Gastrocnemius medialis (tissue), 4 donors: ENCODE data around the gene HMCN2. TPM values are rescaled to one million over a fixed set of nuclear protein-coding genes. Genes with fewer than 3 reads are reported as not detected.
"Not testable (repeated sequence)": the region's sequence is repeated elsewhere in the genome, so short reads cannot be mapped to it uniquely, and the experiment has no call there.

ENCODE experiments used
- ATAC-seq, 2 donors: fragments of 150-250 bp; one replicate each; pipeline ENCODE4 v1.9.1; 2016
- DNase-seq, 2 donors: peaks; one replicate each; pipeline ENCODE4 v3.0.0-alpha.2; 2019
- H3K27ac ChIP-seq, 4 donors: fragments of 200-600 bp; sonication (generic); 1 replicate in 1 of 4; 2 replicates in 3 of 4; pipeline ENCODE4 v1.5.1; 2016 to 2018; ENCODE audit warnings: mild to moderate bottlenecking in 2 of 4, moderate library complexity in 1 of 4
- H3K27me3 ChIP-seq, 3 donors: fragments of 200-600 bp; sonication (generic) in 2 of 3; 1 replicate in 1 of 3; 2 replicates in 2 of 3; pipeline versions ENCODE4 v1.5.1 to v1.6.0; 2016 to 2019; ENCODE audit warnings: mild to moderate bottlenecking in 1 of 3, moderate library complexity in 1 of 3
- H3K36me3 ChIP-seq, 2 donors: fragments of 200-600 bp; sonication (generic) in 1 of 2; one replicate each; pipeline ENCODE4 v1.5.1; 2017 to 2018
- H3K4me1 ChIP-seq, 2 donors: fragments of 200-600 bp; sonication (generic) in 1 of 2; one replicate each; pipeline ENCODE4 v1.5.1; 2016 to 2017; ENCODE audit warnings: mild to moderate bottlenecking in 2 of 2
- H3K4me3 ChIP-seq, 4 donors: fragments of 200-600 bp; sonication (generic) in 3 of 4; 1 replicate in 1 of 4; 2 replicates in 3 of 4; pipeline ENCODE4 v1.5.1; 2016 to 2019; ENCODE audit warnings: mild to moderate bottlenecking in 2 of 4
- H3K9me3 ChIP-seq, 3 donors: fragments of 200-600 bp; sonication (generic) in 2 of 3; 1 replicate in 1 of 3; 2 replicates in 2 of 3; pipeline ENCODE4 v1.5.1; 2016 to 2019
- POLR2A ChIP-seq, 2 donors: fragments of 450-650 bp; IDR thresholded peaks; one replicate each; pipeline ENCODE4 v1.6.1; 2017; ENCODE audit warnings: antibody characterized with exemption in 2 of 2, mild to moderate bottlenecking in 2 of 2, moderate library complexity in 2 of 2
- in situ Hi-C, 4 donors: fragments of 200-750 bp; cut with MboI; loops; one replicate each; pipeline versions ENCODE4 v1.15.0 to v1.8.0; 2017; ENCODE audit warnings: low sequenced_read_pairs in 4 of 4
- intact Hi-C: fragments of 100-400 bp; cut with DNase I; formaldehyde crosslinking; loops from one replicate; pipeline ENCODE4 v1.15.1; 2023; ENCODE audit warnings: low total_unique reads
- total RNA-seq, 4 donors: library from RNA; depleted of rRNA; stranded (reverse); fragments of >200 nt; gene quantifications; one replicate each; pipeline versions ENCODE4 v1.1.0 to v1.2.3, GENCODE V29; 2016
- TF ChIP-seq, protein P1 (sequence below), 5 experiments: fragments of 450-650 bp in 3 of 5; fragments of 200-600 bp in 2 of 5; sonication (generic) in 2 of 5; IDR thresholded peaks in 4 of 5; conservative IDR thresholded peaks in 1 of 5; 1 replicate in 4 of 5; 2 replicates in 1 of 5; pipeline ENCODE4 v1.5.1; 2016 to 2019; ENCODE audit warnings: antibody characterized with exemption in 5 of 5, mild to moderate bottlenecking in 3 of 5, moderate library complexity in 3 of 5

HMCN2 gene
- total RNA-seq, 4 donors from 2014 or later: 1.9 to 8.5 (median 7.7) TPM

- intact Hi-C loops (no loop called here), in situ Hi-C loops (no loop called here)
- DNase-seq: no peak
- H3K27ac ChIP-seq: no peak overlapping the region
- no peaks in the 10 kb centered on the region for H3K4me1 ChIP-seq
- ATAC-seq: no peak
- TF ChIP-seq POLR2A (IDR thresholded peaks at IDR 0.05): no peak
- TF ChIP-seq, protein P1, sequence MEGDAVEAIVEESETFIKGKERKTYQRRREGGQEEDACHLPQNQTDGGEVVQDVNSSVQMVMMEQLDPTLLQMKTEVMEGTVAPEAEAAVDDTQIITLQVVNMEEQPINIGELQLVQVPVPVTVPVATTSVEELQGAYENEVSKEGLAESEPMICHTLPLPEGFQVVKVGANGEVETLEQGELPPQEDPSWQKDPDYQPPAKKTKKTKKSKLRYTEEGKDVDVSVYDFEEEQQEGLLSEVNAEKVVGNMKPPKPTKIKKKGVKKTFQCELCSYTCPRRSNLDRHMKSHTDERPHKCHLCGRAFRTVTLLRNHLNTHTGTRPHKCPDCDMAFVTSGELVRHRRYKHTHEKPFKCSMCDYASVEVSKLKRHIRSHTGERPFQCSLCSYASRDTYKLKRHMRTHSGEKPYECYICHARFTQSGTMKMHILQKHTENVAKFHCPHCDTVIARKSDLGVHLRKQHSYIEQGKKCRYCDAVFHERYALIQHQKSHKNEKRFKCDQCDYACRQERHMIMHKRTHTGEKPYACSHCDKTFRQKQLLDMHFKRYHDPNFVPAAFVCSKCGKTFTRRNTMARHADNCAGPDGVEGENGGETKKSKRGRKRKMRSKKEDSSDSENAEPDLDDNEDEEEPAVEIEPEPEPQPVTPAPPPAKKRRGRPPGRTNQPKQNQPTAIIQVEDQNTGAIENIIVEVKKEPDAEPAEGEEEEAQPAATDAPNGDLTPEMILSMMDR (IDR thresholded peaks at IDR 0.05 in 4 of 5, conservative IDR thresholded peaks at IDR 0.05 in 1 of 5): no peak
- no peaks in the 10 kb centered on the region for H3K36me3 ChIP-seq
- no peaks in the 10 kb centered on the region for H3K27me3 ChIP-seq
- H3K9me3 ChIP-seq: no peaks in the 10 kb centered on the region
- H3K4me3 ChIP-seq: no peak overlapping the region
Observed at GRCh38 chr9:130396581-130396980, 131.0 kb downstream of the HMCN2 start.

- Histone ChIP-seq H3K36me3 (no peaks in the 10 kb centered on the region), H3K4me1 (no peaks in the 10 kb centered on the region), H3K27me3 (no peaks in the 10 kb centered on the region), H3K9me3 (no peaks in the 10 kb centered on the region), H3K27ac (no peak overlapping the region), H3K4me3 (no peak overlapping the region)
- no peak for ATAC-seq
- no peak for DNase-seq
- no peak for TF ChIP-seq POLR2A (IDR thresholded peaks at IDR 0.05)
- in situ Hi-C loops: no loop called here
- intact Hi-C loops: no loop called here
Observed at GRCh38 chr9:130398487-130399240, 133.1 kb downstream of the HMCN2 start.

DNA sequence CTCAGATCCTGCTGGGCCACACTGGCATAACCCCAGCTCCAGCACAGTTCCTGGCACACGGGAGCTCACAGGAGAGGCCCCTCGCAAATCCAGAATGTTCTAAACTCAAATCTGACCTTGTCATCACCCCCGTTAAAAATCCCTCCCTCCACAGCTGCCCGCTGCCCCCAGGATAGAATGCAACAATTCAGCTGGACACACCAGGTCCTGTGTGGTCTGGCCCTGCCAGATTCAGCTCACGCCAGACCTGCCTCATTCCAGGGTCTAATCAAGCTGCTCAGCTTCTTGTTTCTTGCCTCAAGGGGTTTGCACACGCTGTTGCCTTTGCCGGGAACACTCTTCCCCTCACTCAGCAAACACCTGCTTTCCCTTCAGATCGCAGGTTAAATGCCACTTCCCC, 134.2 kb downstream of the HMCN2 start:
- H3K27ac ChIP-seq: no peak overlapping the region
- H3K9me3 ChIP-seq: no peaks in the 10 kb centered on the region
- H3K27me3 ChIP-seq: no peaks in the 10 kb centered on the region
- TF ChIP-seq, protein P1 (IDR thresholded peaks at IDR 0.05 in 4 of 5, conservative IDR thresholded peaks at IDR 0.05 in 1 of 5): no peak
- no peak for TF ChIP-seq POLR2A (IDR thresholded peaks at IDR 0.05)
- no peaks in the 10 kb centered on the region for H3K4me1 ChIP-seq
- ATAC-seq: no peak
- DNase-seq: no peak
- no peak overlapping the region for H3K4me3 ChIP-seq
- no peaks in the 10 kb centered on the region for H3K36me3 ChIP-seq
- intact Hi-C loops: no loop called here
- in situ Hi-C loops: no loop called here

DNA sequence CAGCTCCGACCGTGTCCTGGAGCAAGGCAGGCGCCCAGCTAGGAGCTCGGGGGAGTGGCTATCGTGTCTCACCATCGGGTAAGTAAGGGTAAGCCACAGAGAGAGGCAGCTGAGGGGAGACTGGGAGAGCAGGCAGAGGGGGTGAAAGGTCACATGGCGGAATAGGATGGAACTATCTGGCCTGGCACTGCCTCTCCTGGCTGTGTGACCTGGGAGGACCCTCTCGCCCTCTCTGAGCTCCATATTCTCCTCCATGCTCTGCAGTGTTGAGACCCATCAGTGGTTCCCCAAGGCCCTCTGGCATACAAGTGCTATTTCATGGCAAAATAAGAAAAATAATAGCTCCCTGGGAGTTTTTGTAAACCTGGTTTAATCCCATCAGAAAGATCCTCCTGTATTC, 135.3 kb downstream of the HMCN2 start:
- H3K27me3 ChIP-seq: no peaks in the 10 kb centered on the region
- no peaks in the 10 kb centered on the region for H3K9me3 ChIP-seq
- H3K36me3 ChIP-seq: no peaks in the 10 kb centered on the region
- H3K27ac ChIP-seq: no peak overlapping the region
- DNase-seq (no peak), ATAC-seq (no peak)
- no peaks in the 10 kb centered on the region for H3K4me1 ChIP-seq
- TF ChIP-seq POLR2A (IDR thresholded peaks at IDR 0.05): no peak
- TF ChIP-seq, protein P1 (IDR thresholded peaks at IDR 0.05 in 4 of 5, conservative IDR thresholded peaks at IDR 0.05 in 1 of 5): no peak
- no peak overlapping the region for H3K4me3 ChIP-seq
- intact Hi-C loops: no loop called here
- in situ Hi-C loops: no loop called here

DNA sequence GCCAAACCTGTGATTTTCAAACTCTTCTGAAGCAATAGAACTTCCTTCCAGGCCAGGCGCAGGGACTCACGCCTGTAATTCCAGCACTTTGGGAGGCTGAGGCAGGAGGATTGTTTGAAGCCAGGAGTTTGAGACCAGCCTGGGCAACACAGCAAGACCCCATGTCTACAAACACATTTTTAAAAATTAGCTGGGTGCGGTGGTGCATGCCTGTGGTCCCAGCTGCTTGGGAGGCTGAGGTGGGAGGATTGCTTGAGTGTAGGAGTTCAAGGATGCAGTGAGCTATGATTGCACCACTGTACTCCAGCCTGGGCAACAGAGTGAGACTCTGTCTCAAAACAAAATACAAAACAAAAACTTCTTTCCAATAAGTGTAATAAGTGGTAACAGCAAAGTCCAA, 136.2 kb downstream of the HMCN2 start:
- H3K27me3 ChIP-seq, intact Hi-C loops, H3K36me3 ChIP-seq, DNase-seq, H3K4me1 ChIP-seq, H3K27ac ChIP-seq, H3K9me3 ChIP-seq, in situ Hi-C loops, H3K4me3 ChIP-seq, ATAC-seq: not testable (repeated sequence)

GRCh38 chr9:130402243-130402642, 136.7 kb downstream of the HMCN2 start:
- in situ Hi-C loops (no loop called here), intact Hi-C loops (no loop called here)
- H3K9me3 ChIP-seq: no peaks in the 10 kb centered on the region
- no peak for ATAC-seq
- H3K4me3 ChIP-seq: no peak overlapping the region
- TF ChIP-seq, protein P1 (IDR thresholded peaks at IDR 0.05 in 4 of 5, conservative IDR thresholded peaks at IDR 0.05 in 1 of 5): no peak
- no peak for TF ChIP-seq POLR2A (IDR thresholded peaks at IDR 0.05)
- no peak overlapping the region for H3K27ac ChIP-seq
- no peaks in the 10 kb centered on the region for H3K36me3 ChIP-seq
- H3K27me3 ChIP-seq: no peaks in the 10 kb centered on the region
- no peak for DNase-seq
- H3K4me1 ChIP-seq: no peaks in the 10 kb centered on the region
